ENCODE data around the gene ANKS3.

DNA sequence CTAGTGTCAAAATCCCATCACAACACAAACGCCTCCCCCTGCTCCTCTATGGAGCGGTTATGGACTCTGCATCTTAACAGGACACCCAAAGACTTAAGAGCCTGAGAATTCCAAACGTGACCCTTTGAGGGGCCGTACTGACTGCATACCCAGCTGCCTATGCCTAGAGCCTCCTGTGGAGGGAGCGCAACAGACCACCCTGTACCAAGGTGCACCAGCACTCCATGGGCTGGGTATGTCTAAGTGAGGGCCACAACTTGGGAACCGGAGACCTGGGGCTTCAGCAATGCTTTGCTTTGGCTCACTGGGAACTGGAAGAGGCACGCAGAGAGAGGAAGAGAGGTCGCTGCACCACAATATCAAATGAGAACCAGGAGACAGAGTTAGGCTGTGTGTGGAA, 5.4 kb downstream of the ANKS3 start:
- TF ChIP-seq, protein P1, sequence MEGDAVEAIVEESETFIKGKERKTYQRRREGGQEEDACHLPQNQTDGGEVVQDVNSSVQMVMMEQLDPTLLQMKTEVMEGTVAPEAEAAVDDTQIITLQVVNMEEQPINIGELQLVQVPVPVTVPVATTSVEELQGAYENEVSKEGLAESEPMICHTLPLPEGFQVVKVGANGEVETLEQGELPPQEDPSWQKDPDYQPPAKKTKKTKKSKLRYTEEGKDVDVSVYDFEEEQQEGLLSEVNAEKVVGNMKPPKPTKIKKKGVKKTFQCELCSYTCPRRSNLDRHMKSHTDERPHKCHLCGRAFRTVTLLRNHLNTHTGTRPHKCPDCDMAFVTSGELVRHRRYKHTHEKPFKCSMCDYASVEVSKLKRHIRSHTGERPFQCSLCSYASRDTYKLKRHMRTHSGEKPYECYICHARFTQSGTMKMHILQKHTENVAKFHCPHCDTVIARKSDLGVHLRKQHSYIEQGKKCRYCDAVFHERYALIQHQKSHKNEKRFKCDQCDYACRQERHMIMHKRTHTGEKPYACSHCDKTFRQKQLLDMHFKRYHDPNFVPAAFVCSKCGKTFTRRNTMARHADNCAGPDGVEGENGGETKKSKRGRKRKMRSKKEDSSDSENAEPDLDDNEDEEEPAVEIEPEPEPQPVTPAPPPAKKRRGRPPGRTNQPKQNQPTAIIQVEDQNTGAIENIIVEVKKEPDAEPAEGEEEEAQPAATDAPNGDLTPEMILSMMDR (IDR thresholded peaks at IDR 0.05 in 4 of 5, conservative IDR thresholded peaks at IDR 0.05 in 1 of 5), result no peak
- TF ChIP-seq POLR2A (IDR thresholded peaks at IDR 0.05), result no peak

Data from gastrocnemius medialis (tissue), 4 donors.